Gastrocnemius medialis (tissue), 4 donors: Measurements from ENCODE around the gene CFAP77.

Experiments
- CTCF ChIP-seq, 5 experiments: fragments of 450-650 bp in 3 of 5; fragments of 200-600 bp in 2 of 5; sonication (generic) in 2 of 5; IDR thresholded peaks in 4 of 5; conservative IDR thresholded peaks in 1 of 5; 1 replicate in 4 of 5; 2 replicates in 1 of 5; pipeline ENCODE4 v1.5.1; 2016 to 2019; ENCODE audit warnings: antibody characterized with exemption in 5 of 5, mild to moderate bottlenecking in 3 of 5, moderate library complexity in 3 of 5
- POLR2A ChIP-seq, 2 donors: fragments of 450-650 bp; IDR thresholded peaks; one replicate each; pipeline ENCODE4 v1.6.1; 2017; ENCODE audit warnings: antibody characterized with exemption in 2 of 2, mild to moderate bottlenecking in 2 of 2, moderate library complexity in 2 of 2

- TF ChIP-seq CTCF (IDR thresholded peaks at IDR 0.05 in 4 of 5, conservative IDR thresholded peaks at IDR 0.05 in 1 of 5) (no peak), POLR2A (IDR thresholded peaks at IDR 0.05) (no peak)
Measured at GRCh38 chr9:132384376-132384775, 25.6 kb upstream of the CFAP77 start.
